ENCODE data around the gene PCDH15.

- TF ChIP-seq, protein P1, sequence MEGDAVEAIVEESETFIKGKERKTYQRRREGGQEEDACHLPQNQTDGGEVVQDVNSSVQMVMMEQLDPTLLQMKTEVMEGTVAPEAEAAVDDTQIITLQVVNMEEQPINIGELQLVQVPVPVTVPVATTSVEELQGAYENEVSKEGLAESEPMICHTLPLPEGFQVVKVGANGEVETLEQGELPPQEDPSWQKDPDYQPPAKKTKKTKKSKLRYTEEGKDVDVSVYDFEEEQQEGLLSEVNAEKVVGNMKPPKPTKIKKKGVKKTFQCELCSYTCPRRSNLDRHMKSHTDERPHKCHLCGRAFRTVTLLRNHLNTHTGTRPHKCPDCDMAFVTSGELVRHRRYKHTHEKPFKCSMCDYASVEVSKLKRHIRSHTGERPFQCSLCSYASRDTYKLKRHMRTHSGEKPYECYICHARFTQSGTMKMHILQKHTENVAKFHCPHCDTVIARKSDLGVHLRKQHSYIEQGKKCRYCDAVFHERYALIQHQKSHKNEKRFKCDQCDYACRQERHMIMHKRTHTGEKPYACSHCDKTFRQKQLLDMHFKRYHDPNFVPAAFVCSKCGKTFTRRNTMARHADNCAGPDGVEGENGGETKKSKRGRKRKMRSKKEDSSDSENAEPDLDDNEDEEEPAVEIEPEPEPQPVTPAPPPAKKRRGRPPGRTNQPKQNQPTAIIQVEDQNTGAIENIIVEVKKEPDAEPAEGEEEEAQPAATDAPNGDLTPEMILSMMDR (IDR thresholded peaks at IDR 0.05; ENCODE audit: poor library complexity), result no peak
- TF ChIP-seq EZH2phosphoT487 (IDR thresholded peaks at IDR 0.05; ENCODE audit: low read depth, severe bottlenecking, unreplicated experiment), result no peak
Observed at GRCh38 chr10:54002077-54002476, 799.0 kb downstream of the PCDH15 start.
